Endometrium (tissue), 2 donors: ENCODE results near the gene GRIN2D.

Experiments used
- FAIRE-seq: peaks from 2 replicates; lab custom pipeline; 2012; peaks lifted over from hg19 to GRCh38; lab: Jason Lieb, UNC
- donor health status: control.
- donor health status: control.

GRIN2D gene

GRCh38 chr19:48398102-48398374 is 4.6 kb downstream of the GRIN2D start:
- no peak for FAIRE-seq

GRCh38 chr19:48398375-48399235 is 5.1 kb downstream of the GRIN2D start:
- no peak for FAIRE-seq

- FAIRE-seq: no peak
These were observed 6.7 kb downstream of the GRIN2D start for GRCh38 chr19:48400018-48400742.

GRCh38 chr19:48401287-48401686 is 7.8 kb downstream of the GRIN2D start:
- no peak for FAIRE-seq

GRCh38 chr19:48403606-48404005 is 10.1 kb downstream of the GRIN2D start:
- FAIRE-seq: no peak

- no peak for FAIRE-seq
These were observed 11.7 kb downstream of the GRIN2D start for GRCh38 chr19:48405010-48405659.

GRCh38 chr19:48405850-48406249 is 12.4 kb downstream of the GRIN2D start:
- FAIRE-seq: no peak

- no peak for FAIRE-seq
These were observed 20.6 kb downstream of the GRIN2D start for GRCh38 chr19:48413879-48414587.

- no peak for FAIRE-seq
These were observed 21.9 kb downstream of the GRIN2D start for GRCh38 chr19:48415395-48415794.

- no peak for FAIRE-seq
These were observed 22.3 kb downstream of the GRIN2D start for GRCh38 chr19:48415806-48416221.

- no peak for FAIRE-seq
These were observed 24.0 kb downstream of the GRIN2D start for GRCh38 chr19:48417421-48417820.

GRCh38 chr19:48418317-48419064 is 25.0 kb downstream of the GRIN2D start:
- no peak for FAIRE-seq

- no peak for FAIRE-seq
These were observed 25.9 kb downstream of the GRIN2D start for GRCh38 chr19:48419158-48419920.

- FAIRE-seq: no peak
These were observed 28.1 kb downstream of the GRIN2D start for GRCh38 chr19:48421548-48421947.

- FAIRE-seq: no peak
These were observed 31.3 kb downstream of the GRIN2D start for GRCh38 chr19:48424694-48425219.

- FAIRE-seq: no peak
These were observed 35.2 kb downstream of the GRIN2D start for GRCh38 chr19:48428670-48429069.

- no peak for FAIRE-seq
These were observed 39.9 kb downstream of the GRIN2D start for GRCh38 chr19:48433337-48433736.

GRCh38 chr19:48436586-48436985 is 43.1 kb downstream of the GRIN2D start:
- FAIRE-seq: no peak

- FAIRE-seq: no peak
These were observed 48.0 kb downstream of the GRIN2D start for GRCh38 chr19:48441360-48442050.
